WTC11 (cell line): Measurements from ENCODE around the gene KBTBD13. TPM values are rescaled to one million over a fixed set of nuclear protein-coding genes. Genes with fewer than 3 reads are reported as not detected.

Source experiments
- ATAC-seq: fragments of 200-7000 bp; cut with Tn5 transposase; 2 replicates; pipeline ENCODE4 v1.10.0; 2021; ENCODE audit warnings: mild to moderate bottlenecking, moderate library complexity
- CTCF ChIA-PET: fragments of 300-600 bp; sonication (Branson Sonifier 250); formaldehyde crosslinking; loops from one replicate; lab custom pipeline; 2021; ENCODE audit warnings: antibody characterized with exemption; lab: Charles Lee
- POLR2A ChIA-PET: fragments of 350-600 bp; sonication (Branson Sonifier 250); formaldehyde crosslinking; loops from one replicate; lab custom pipeline; 2021; ENCODE audit warnings: antibody characterized with exemption; lab: Charles Lee
- DNase-seq: peaks from one replicate; pipeline ENCODE4 v3.0.0; 2021; ENCODE audit warnings: low spot score
- H3K27ac Mint-ChIP-seq: 2 replicates; pipeline ENCODE4 v1.8.0; 2021; ENCODE audit warnings: mixed read lengths
- H3K27me3 Mint-ChIP-seq: 2 replicates; pipeline ENCODE4 v1.8.0; 2021; ENCODE audit warnings: low read depth, mild to moderate bottlenecking, moderate library complexity, mixed read lengths
- H3K36me3 Mint-ChIP-seq: 2 replicates; pipeline ENCODE4 v1.8.0; 2021; ENCODE audit warnings: mixed read lengths
- H3K4me1 Mint-ChIP-seq: 2 replicates; pipeline ENCODE4 v1.8.0; 2022; ENCODE audit warnings: mixed read lengths
- H3K4me3 Mint-ChIP-seq: 2 replicates; pipeline ENCODE4 v1.8.0; 2021; ENCODE audit warnings: mild to moderate bottlenecking, moderate library complexity, mixed read lengths
- H3K9me3 Mint-ChIP-seq: 2 replicates; pipeline ENCODE4 v1.8.0; 2021; ENCODE audit warnings: mixed read lengths
- CREB1 ChIP-seq: sonication (generic); formaldehyde crosslinking; IDR thresholded peaks from 2 replicates; pipeline ENCODE4 v1.8.0; 2023; ENCODE audit warnings: mild to moderate bottlenecking, missing genetic modification reagents
- CREM ChIP-seq: sonication (generic); formaldehyde crosslinking; IDR thresholded peaks from 2 replicates; pipeline ENCODE4 v1.8.1; 2022; ENCODE audit warnings: mild to moderate bottlenecking, missing genetic modification reagents, moderate library complexity
- CTCF ChIP-seq: fragments of 200-600 bp; IDR thresholded peaks from 2 replicates; pipeline ENCODE4 v1.8.0; 2022; ENCODE audit warnings: antibody characterized with exemption
- FOXJ3 ChIP-seq: sonication (generic); formaldehyde crosslinking; IDR thresholded peaks from 2 replicates; pipeline ENCODE4 v1.9.0; 2021; ENCODE audit warnings: missing genetic modification reagents, mild to moderate bottlenecking, borderline replicate concordance
- GABPB1 ChIP-seq: sonication (generic); formaldehyde crosslinking; IDR thresholded peaks from 2 replicates; pipeline ENCODE4 v1.8.1; 2023; ENCODE audit warnings: mild to moderate bottlenecking, missing genetic modification reagents
- GTF2I ChIP-seq: fragments of 250-450 bp; sonication (Bioruptor Pico); conservative IDR thresholded peaks from 2 replicates; pipeline ENCODE4 v1.4.0; 2021; ENCODE audit warnings: mild to moderate bottlenecking
- HMGA2 ChIP-seq: fragments of 250-450 bp; sonication (Bioruptor Pico); IDR thresholded peaks from 2 replicates; pipeline ENCODE4 v1.4.0; 2021; ENCODE audit warnings: mild to moderate bottlenecking, moderate library complexity
- MYBL2 ChIP-seq: sonication (generic); formaldehyde crosslinking; IDR thresholded peaks from 2 replicates; pipeline ENCODE4 v1.8.1; 2023; ENCODE audit warnings: mild to moderate bottlenecking, moderate library complexity, missing genetic modification reagents
- RELA ChIP-seq: sonication (generic); formaldehyde crosslinking; IDR thresholded peaks from 2 replicates; pipeline ENCODE4 v1.8.1; 2022; ENCODE audit warnings: missing genetic modification reagents, mild to moderate bottlenecking, borderline replicate concordance
- USF1 ChIP-seq: sonication (generic); formaldehyde crosslinking; IDR thresholded peaks from 2 replicates; pipeline ENCODE4 v1.8.0; 2022; ENCODE audit warnings: mild to moderate bottlenecking, missing genetic modification reagents
- ZNF121 ChIP-seq: sonication (generic); formaldehyde crosslinking; IDR thresholded peaks from 2 replicates; pipeline ENCODE4 v1.8.0; 2023; ENCODE audit warnings: missing genetic modification reagents
- ZNF232 ChIP-seq: sonication (generic); formaldehyde crosslinking; IDR thresholded peaks from 2 replicates; pipeline ENCODE4 v1.8.0; 2022; ENCODE audit warnings: mild to moderate bottlenecking, missing genetic modification reagents
- ZNF263 ChIP-seq: sonication (generic); formaldehyde crosslinking; IDR thresholded peaks from 2 replicates; pipeline ENCODE4 v1.8.1; 2022; ENCODE audit warnings: low read depth, mild to moderate bottlenecking, moderate library complexity, missing genetic modification reagents
- ZNF512 ChIP-seq: sonication (generic); formaldehyde crosslinking; IDR thresholded peaks from 2 replicates; pipeline ENCODE4 v1.8.1; 2022; ENCODE audit warnings: missing genetic modification reagents, borderline replicate concordance
- total RNA-seq: library from RNA; stranded (reverse); gene quantifications from 3 replicates; pipeline ENCODE4 v1.2.3, GENCODE V29; 2021

KBTBD13 gene
- total RNA-seq, 1 experiment from 2014 or later, result not detected

GRCh38 chr15:65033659-65034269 is 42.8 kb upstream of the KBTBD13 start:
- H3K27me3 Mint-ChIP-seq, result peaks cover 6% of the 10 kb centered on the region
- no peaks in the 10 kb centered on the region for H3K9me3 Mint-ChIP-seq
- no peaks in the 10 kb centered on the region for H3K36me3 Mint-ChIP-seq
- no peak for DNase-seq
- no peak overlapping the region for H3K27ac Mint-ChIP-seq
- CTCF ChIA-PET, result interaction anchor here (0.6 to 4.1 kb wide), 24 partner anchors 9 to 431 kb away, joined by 3 to 68 read pairs (median 4); partner anchors contain the start of genes KBTBD13, RASL12 and UBAP1L
- H3K4me1 Mint-ChIP-seq, result peaks cover 11% of the 10 kb centered on the region
- TF ChIP-seq ZNF512 (CRISPR knock-in tag), result no peak
- no peak for TF ChIP-seq FOXJ3 (CRISPR knock-in tag)
- no peak for TF ChIP-seq ZNF263
- TF ChIP-seq USF1, result 0 out of 2 replicates have a peak, but pooled peaks have one; percentile 16
- no peak overlapping the region for H3K4me3 Mint-ChIP-seq
- POLR2A ChIA-PET, result no interaction called here
- 0 out of 2 replicates have a peak, but pooled peaks have one; percentile 6 for ATAC-seq

GRCh38 chr15:65034719-65035118 is 41.8 kb upstream of the KBTBD13 start:
- TF ChIP-seq MYBL2 (CRISPR knock-in tag) (no peak), GABPB1 (CRISPR knock-in tag) (no peak), CTCF (no peak), CREB1 (no peak), ZNF121 (CRISPR knock-in tag) (no peak)
- Mint-ChIP-seq H3K36me3 (no peaks in the 10 kb centered on the region), H3K4me3 (no peak overlapping the region), H3K27ac (no peak overlapping the region), H3K9me3 (no peaks in the 10 kb centered on the region), H3K4me1 (peaks cover 11% of the 10 kb centered on the region), H3K27me3 (peaks cover 6% of the 10 kb centered on the region)
- POLR2A ChIA-PET, result interaction anchor here (0.5 kb wide), 1 partner anchor 55 kb away, joined by 4 read pairs; no protein-coding TSS in a partner anchor
- no peak for DNase-seq
- CTCF ChIA-PET, result interaction anchor here (1.1 to 4.1 kb wide), 11 partner anchors 12 to 177 kb away, joined by 4 to 68 read pairs (median 11); partner anchors contain the start of genes KBTBD13 and RASL12
- no peak for ATAC-seq

- no peak for ATAC-seq
- TF ChIP-seq HMGA2 (CRISPR knock-in tag) (no peak), RELA (no peak), ZNF263 (no peak), CREM (CRISPR knock-in tag) (no peak)
- no peak overlapping the region for H3K4me3 Mint-ChIP-seq
These were observed 39.2 kb upstream of the KBTBD13 start for GRCh38 chr15:65037309-65037708.

GRCh38 chr15:65038428-65038827 is 38.1 kb upstream of the KBTBD13 start:
- H3K27ac Mint-ChIP-seq, result no peak overlapping the region
- TF ChIP-seq GTF2I (CRISPR knock-in tag) (peak; percentile 52; the same call in 1 of the 2 replicates), ZNF232 (CRISPR knock-in tag) (no peak)
- no peaks in the 10 kb centered on the region; the same call in 1 of the 2 replicates for H3K27me3 Mint-ChIP-seq
- no peaks in the 10 kb centered on the region for H3K36me3 Mint-ChIP-seq
- ChIA-PET POLR2A (no interaction called here), CTCF (interaction anchor here (0.9 to 1.5 kb wide), 2 partner anchors 39 to 48 kb away, joined by 3 to 7 read pairs; partner anchors contain the start of gene KBTBD13)
- H3K4me3 Mint-ChIP-seq, result no peak overlapping the region
- ATAC-seq, result no peak
- H3K9me3 Mint-ChIP-seq, result no peaks in the 10 kb centered on the region
- H3K4me1 Mint-ChIP-seq, result no peaks in the 10 kb centered on the region
- no peak for DNase-seq

More at GRCh38 chr15:65037309-65037708, 39.2 kb upstream of the KBTBD13 start:
- no peaks in the 10 kb centered on the region for H3K9me3 Mint-ChIP-seq
- H3K27ac Mint-ChIP-seq, result no peak overlapping the region
- POLR2A ChIA-PET, result no interaction called here
- no peaks in the 10 kb centered on the region; the same call in 1 of the 2 replicates for H3K27me3 Mint-ChIP-seq
- no peaks in the 10 kb centered on the region for H3K36me3 Mint-ChIP-seq
- CTCF ChIA-PET, result no interaction called here
- peaks cover 6% of the 10 kb centered on the region for H3K4me1 Mint-ChIP-seq
- no peak for DNase-seq
